ENCODE results near the gene HOXB3.
A peak's percentile ranks its signal among the peaks of the same experiment; 100 is the strongest.

The HOXB3 gene

GRCh38 chr17:48597778-48598631 is 8.0 kb upstream of the HOXB3 start:
- peak; percentile 77 for DNase-seq (ENCODE audit: low spot score)

GRCh38 chr17:48597528-48597777 is 7.4 kb upstream of the HOXB3 start:
- no peak for DNase-seq (ENCODE audit: low spot score)

- peak; percentile 64 for DNase-seq (ENCODE audit: low spot score)
Observed at GRCh38 chr17:48596735-48597527, 6.9 kb upstream of the HOXB3 start.

DNA sequence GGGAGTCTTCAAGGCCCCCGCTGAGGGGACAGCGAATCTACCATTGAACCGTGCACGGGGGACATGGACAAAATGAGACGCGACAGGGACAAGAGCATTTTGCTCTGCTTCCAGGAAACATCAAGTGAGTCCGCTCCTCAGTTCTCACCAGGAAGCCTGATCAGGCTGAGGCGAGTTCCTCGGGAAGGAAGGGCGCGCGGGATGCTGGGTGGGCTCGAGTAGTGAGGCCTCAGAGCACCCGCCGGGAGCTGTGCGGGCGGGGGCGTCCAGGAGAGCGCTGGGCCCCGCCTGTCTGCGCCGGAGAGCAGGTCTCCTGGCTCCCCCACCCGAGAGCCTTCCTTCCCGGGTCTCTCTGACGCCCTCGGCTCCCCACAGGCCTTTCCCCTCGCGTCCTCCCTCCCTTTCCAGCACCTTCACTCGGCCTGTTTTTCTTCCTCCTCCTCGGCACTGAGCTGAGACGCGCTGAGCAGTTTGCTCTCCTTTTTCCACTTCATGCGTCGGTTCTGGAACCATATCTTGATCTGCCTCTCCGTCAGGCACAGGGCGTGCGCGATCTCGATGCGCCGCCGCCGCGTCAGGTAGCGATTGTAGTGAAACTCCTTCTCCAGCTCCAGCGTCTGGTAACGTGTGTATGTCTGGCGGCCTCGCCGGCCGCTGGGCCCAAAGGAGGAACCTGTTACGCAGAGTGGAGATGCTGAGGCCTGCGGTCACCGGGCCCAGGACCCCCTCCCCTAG is 6.1 kb upstream of the HOXB3 start:
- no peak for DNase-seq (ENCODE audit: low spot score)

DNA sequence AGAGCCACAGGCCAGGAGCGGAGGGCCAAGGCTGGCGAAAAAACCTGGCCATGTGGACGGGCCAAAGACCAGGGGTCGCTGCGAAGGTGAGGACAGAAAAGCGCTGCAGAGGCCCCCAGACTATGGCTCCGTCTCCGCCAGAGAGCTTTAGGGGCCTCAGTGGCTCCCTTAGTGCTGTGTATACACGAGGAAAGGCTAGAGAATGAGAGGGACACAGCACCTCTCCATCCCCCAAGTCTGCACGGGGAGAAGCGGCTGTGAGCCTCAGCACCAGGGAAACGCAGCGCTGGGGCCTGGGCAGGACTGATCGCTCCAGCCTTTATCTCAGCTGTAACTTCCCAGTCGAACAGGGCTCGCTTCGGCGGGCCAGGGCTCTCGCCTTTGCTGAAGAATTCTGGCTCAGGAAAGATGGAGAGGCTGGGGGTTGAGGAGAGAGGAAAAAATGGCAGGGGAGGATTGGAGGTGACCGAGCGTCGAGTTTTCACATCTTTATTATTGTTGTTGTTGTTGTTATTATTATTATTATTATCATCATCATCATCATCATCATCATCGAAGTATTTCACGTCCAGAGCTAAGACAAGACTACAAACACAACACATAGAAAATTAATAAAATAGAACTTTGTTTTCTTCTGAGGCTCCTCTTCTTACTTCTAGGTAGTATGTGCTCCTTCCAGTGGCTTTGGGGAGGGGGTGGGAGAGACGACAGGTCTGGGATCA is 5.4 kb upstream of the HOXB3 start:
- no peak for DNase-seq (ENCODE audit: low spot score)

- DNase-seq (ENCODE audit: low spot score): no peak
Observed at GRCh38 chr17:48594538-48595277, 4.7 kb upstream of the HOXB3 start.

GRCh38 chr17:48593840-48594537 is 3.9 kb upstream of the HOXB3 start:
- DNase-seq (ENCODE audit: low spot score): peak; percentile 81

DNA sequence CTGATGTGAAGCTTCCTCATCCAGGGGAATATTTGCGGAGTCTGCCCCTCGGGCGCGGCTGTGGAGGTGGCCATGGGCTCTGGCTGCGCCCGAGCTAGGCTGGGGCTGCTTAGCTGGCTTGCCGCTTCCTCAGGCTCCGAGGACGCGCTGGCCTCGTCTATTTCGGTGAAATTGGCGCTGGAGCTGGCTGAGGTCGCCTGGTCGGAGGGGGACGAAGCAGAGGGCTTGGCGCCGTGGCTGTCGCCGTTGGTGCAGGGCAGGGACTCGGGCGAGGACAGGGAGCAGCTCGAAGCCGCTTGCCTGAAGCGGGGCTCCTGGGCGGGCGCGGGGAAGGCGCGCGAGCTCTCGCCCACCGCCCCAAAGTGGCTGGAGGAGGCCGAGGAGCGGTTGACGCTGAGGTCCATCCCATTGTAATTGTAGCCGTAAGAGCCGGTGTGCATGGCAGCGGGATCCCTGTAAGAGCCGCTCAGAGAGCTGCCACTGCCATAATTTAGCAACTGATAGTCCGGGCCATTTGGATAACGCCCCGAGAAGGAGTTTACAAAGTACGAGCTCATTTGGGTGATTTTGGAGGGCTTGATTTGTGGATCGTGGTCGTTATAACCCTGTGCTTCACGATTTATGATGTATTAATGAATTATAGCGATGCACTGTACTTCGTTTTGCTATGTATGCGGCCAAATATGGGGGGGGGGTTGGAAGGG is 3.2 kb upstream of the HOXB3 start, which contains the start of gene HOXB5:
Gene HOXB5 (minus strand): TSS at position 654 of the 704 bp plus-strand sequence. CDS start 97 bp downstream, at position 557.
- DNase-seq (ENCODE audit: low spot score): no peak

- DNase-seq (ENCODE audit: low spot score): no peak
Observed at GRCh38 chr17:48592577-48592976, 2.5 kb upstream of the HOXB3 start.

DNA sequence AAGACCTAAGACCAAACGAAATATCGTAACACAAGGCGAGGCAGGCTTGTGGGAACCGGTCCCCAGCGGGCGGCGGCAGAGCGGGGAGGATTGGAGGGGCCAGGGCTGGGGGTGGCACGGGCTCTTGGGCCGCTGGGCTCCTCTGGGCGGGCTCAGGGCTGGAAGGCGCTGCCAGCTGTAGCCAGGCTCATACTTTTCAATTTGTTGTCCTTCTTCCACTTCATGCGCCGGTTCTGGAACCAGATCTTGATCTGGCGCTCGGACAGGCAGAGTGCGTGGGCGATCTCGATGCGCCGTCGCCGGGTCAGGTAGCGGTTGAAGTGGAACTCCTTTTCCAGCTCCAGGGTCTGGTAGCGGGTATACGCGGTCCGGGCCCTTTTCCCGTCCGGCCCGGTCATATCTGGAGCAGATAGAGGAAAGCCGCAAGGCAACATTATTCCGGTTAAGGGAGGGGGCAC is 2.0 kb upstream of the HOXB3 start:
- no peak for DNase-seq (ENCODE audit: low spot score)

- no peak for DNase-seq (ENCODE audit: low spot score)
Observed at GRCh38 chr17:48591255-48592056, 1.4 kb upstream of the HOXB3 start.

DNA sequence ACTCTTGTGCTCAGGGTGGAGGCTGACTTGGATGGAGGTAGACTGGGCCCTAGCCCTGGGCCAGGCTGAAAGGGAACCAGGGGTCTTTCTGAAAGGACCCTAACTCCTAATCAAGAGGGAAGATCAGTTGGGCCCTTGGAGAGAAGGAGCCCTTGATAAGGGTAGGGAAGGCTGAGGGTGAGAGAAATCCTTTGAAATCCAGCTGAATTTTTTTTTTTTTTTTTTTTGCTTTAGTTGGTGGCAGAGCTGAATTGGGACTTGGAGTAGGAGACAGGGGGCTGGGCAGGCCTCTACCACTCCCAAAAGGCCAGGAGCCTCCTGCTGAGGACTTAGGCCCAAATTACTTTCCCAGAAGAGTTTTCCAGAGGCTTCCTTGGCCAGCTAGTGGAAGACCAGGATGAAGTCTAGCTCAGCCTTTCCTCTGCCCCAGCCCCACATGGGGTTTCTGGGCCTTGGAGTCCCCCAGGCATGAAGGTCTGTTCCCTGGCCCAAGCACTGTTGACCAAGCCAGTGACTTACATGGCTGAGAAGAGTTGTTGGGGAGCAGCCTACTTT is 643 bp upstream of the HOXB3 start:
- no peak for DNase-seq (ENCODE audit: low spot score)

- no peak for DNase-seq (ENCODE audit: low spot score)
Observed at GRCh38 chr17:48589060-48589830, 796 bp downstream of the HOXB3 start.

GRCh38 chr17:48588528-48588927 is 1.5 kb downstream of the HOXB3 start:
- no peak for DNase-seq (ENCODE audit: low spot score)

DNA sequence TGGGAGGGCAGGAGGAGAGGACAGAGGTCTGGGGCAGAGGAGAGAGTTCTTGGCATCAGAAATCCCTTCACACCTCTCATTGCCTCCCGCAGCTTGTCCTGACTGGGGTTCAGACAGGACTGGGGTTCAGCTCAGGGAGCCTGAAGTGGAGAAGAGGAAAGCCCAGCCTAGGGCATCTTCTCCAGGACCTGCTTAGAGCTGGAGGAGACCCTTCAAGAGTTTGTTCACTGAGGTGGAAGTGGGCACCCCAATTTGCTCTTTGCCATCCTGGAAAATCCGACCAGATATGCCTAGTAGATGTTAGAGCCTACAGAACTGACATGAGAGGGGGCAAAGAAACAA is 2.0 kb downstream of the HOXB3 start:
- no peak for DNase-seq (ENCODE audit: low spot score)

GRCh38 chr17:48587276-48588073 is 2.6 kb downstream of the HOXB3 start:
- DNase-seq (ENCODE audit: low spot score): no peak
